Measurements from ENCODE around the gene AUTS2.

The AUTS2 gene

GRCh38 chr7:70143075-70144044, 545.1 kb downstream of the AUTS2 start:
- H3K4me3 Mint-ChIP-seq: no peak overlapping the region
- H3K9me3 Mint-ChIP-seq: no peaks in the 10 kb centered on the region
- no peaks in the 10 kb centered on the region for H3K36me3 Mint-ChIP-seq (ENCODE audit: low read depth)
- peaks cover 24% of the 10 kb centered on the region for H3K4me1 Mint-ChIP-seq
- TF ChIP-seq, protein P1, sequence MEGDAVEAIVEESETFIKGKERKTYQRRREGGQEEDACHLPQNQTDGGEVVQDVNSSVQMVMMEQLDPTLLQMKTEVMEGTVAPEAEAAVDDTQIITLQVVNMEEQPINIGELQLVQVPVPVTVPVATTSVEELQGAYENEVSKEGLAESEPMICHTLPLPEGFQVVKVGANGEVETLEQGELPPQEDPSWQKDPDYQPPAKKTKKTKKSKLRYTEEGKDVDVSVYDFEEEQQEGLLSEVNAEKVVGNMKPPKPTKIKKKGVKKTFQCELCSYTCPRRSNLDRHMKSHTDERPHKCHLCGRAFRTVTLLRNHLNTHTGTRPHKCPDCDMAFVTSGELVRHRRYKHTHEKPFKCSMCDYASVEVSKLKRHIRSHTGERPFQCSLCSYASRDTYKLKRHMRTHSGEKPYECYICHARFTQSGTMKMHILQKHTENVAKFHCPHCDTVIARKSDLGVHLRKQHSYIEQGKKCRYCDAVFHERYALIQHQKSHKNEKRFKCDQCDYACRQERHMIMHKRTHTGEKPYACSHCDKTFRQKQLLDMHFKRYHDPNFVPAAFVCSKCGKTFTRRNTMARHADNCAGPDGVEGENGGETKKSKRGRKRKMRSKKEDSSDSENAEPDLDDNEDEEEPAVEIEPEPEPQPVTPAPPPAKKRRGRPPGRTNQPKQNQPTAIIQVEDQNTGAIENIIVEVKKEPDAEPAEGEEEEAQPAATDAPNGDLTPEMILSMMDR (IDR thresholded peaks at IDR 0.05; ENCODE audit: unreplicated experiment in 3 of 3): no peak
- H3K27ac Mint-ChIP-seq: peak overlapping the region; percentile 10 to 83 (median 16)
- H3K27me3 Mint-ChIP-seq (ENCODE audit: low read depth): peaks cover 10% of the 10 kb centered on the region

DNA sequence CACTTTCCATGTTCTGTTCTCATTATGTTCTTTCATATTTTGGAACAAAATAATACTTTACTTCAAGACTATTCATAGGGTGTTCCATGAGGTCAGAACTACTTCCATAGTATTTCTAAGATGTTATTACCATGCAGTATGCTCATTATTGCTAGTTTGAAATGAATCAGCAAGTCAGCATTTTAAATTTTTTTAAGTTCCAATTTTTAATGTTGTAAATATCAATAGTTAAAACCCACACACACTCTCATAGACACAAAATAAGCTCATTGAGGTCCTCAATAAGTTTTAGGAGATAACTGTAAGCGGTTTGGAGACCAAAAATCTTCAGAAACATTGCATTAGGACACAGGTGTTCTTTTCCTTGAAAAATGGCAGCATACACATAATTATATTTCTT, 550.7 kb downstream of the AUTS2 start:
- TF ChIP-seq, protein P1 (IDR thresholded peaks at IDR 0.05; ENCODE audit: unreplicated experiment in 3 of 3): no peak
- Mint-ChIP-seq H3K36me3 (ENCODE audit: low read depth) (peaks cover 22% of the 10 kb centered on the region), H3K9me3 (peaks cover 15% of the 10 kb centered on the region), H3K4me3 (no peak overlapping the region), H3K27me3 (ENCODE audit: low read depth) (peaks cover 4% of the 10 kb centered on the region), H3K4me1 (peaks cover 11% of the 10 kb centered on the region), H3K27ac (no peak overlapping the region)

GRCh38 chr7:70152313-70152712, 554.0 kb downstream of the AUTS2 start:
- H3K4me3 Mint-ChIP-seq: no peak overlapping the region
- peaks cover 10% of the 10 kb centered on the region for H3K27me3 Mint-ChIP-seq (ENCODE audit: low read depth)
- H3K9me3 Mint-ChIP-seq: peaks cover 19% of the 10 kb centered on the region
- H3K4me1 Mint-ChIP-seq: peaks cover 5% of the 10 kb centered on the region
- peaks cover 27% of the 10 kb centered on the region for H3K36me3 Mint-ChIP-seq (ENCODE audit: low read depth)
- H3K27ac Mint-ChIP-seq: no peak overlapping the region
- TF ChIP-seq, protein P1 (IDR thresholded peaks at IDR 0.05; ENCODE audit: unreplicated experiment in 3 of 3): no peak

DNA sequence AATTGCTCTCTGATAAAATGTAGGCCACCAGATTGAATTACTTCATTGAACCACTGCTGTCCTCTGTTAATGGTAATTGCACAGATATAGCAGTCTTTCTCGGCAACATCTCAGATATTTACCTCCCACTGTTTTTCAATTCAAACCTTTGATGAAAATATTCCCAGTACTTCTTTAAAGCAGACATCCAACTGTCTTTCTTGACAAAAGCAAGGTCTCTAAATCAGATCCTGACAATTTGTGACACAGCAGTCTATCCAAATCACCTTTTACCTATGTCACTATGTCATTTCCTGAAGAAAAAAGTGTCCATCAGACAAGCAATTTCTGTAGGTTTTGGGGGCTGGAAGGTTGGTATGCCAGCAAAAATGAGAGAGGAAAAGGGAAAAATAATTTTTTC, 555.7 kb downstream of the AUTS2 start:
- no peak overlapping the region for H3K27ac Mint-ChIP-seq
- H3K27me3 Mint-ChIP-seq (ENCODE audit: low read depth): peaks cover 18% of the 10 kb centered on the region
- no peak overlapping the region for H3K4me3 Mint-ChIP-seq
- peaks cover 19% of the 10 kb centered on the region for H3K9me3 Mint-ChIP-seq
- H3K36me3 Mint-ChIP-seq (ENCODE audit: low read depth): peaks cover 27% of the 10 kb centered on the region
- H3K4me1 Mint-ChIP-seq: peaks cover 5% of the 10 kb centered on the region
- TF ChIP-seq, protein P1 (IDR thresholded peaks at IDR 0.05; ENCODE audit: unreplicated experiment in 3 of 3): no peak

DNA sequence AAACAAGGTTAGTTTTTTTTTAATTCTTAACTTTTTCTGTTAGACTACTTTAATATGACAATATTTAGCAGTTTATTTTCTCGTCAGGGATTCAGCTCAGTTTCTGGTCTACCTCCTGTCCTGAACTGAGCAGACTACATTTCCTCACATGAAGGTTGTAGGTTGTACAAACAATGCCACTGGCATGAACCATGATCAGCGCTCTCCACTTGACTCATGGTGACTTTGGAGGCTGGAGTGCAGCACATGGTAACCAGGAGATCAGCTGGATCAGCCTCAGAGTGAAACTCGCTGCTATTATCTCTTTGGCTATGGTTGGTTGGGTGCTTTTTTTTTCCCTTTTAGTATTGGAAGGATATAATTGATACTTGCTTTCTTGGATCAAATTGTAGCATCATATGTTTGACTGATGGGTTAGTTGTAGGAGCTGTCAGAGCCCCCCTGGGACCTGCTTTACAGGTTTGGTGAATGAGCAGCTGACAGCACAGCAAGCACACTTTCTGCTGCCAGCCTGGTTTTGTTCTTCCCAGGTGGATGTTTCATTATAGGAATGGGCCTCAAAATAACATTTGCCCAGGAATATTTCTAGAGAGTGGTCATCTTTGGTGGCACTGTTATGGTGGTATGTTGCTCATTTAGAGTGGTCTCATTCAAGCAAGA, 556.4 kb downstream of the AUTS2 start:
- peaks cover 5% of the 10 kb centered on the region for H3K4me1 Mint-ChIP-seq
- H3K4me3 Mint-ChIP-seq: no peak overlapping the region
- H3K27ac Mint-ChIP-seq: no peak overlapping the region
- H3K27me3 Mint-ChIP-seq (ENCODE audit: low read depth): peaks cover 18% of the 10 kb centered on the region
- TF ChIP-seq, protein P1 (IDR thresholded peaks at IDR 0.05; ENCODE audit: unreplicated experiment in 3 of 3): no peak
- H3K36me3 Mint-ChIP-seq (ENCODE audit: low read depth): peaks cover 27% of the 10 kb centered on the region
- H3K9me3 Mint-ChIP-seq: peaks cover 19% of the 10 kb centered on the region
